Measurements from ENCODE around the gene VANGL1. TPM values are rescaled to one million over a fixed set of nuclear protein-coding genes. Genes with fewer than 3 reads are reported as not detected.
A peak's percentile ranks its signal among the peaks of the same experiment; 100 is the strongest.

The VANGL1 gene
- total RNA-seq, 1 experiment from 2014 or later: 23.1 TPM

- Histone ChIP-seq H3K79me2 (ENCODE audit: low read length) (peaks cover 58% of the 10 kb centered on the region), H3K27ac (ENCODE audit: low read length) (peak overlapping the region; percentile 94), H3K9me3 (ENCODE audit: low read length) (peaks cover 14% of the 10 kb centered on the region), H2AFZ (ENCODE audit: low read length) (no peak overlapping the region), H3K4me3 (ENCODE audit: low read length) (peak overlapping the region; percentile 28; the same call in 1 of the 2 replicates), H3K4me2 (ENCODE audit: low read length) (peak overlapping the region; percentile 82), H3F3A (ENCODE audit: low read length, unreplicated experiment) (peaks cover 26% of the 10 kb centered on the region), H3K27me3 (ENCODE audit: low read length) (no peaks in the 10 kb centered on the region), H3K9me2 (replicated peaks; ENCODE audit: low read length) (no peaks in the 10 kb centered on the region), H3K4me1 (ENCODE audit: insufficient read depth, low read length) (peaks cover 61% of the 10 kb centered on the region), H3K9ac (ENCODE audit: low read length) (peak overlapping the region; percentile 16; the same call in 1 of the 2 replicates), H4K20me1 (ENCODE audit: low read length) (no peaks in the 10 kb centered on the region), H3K36me3 (ENCODE audit: low read depth, low read length) (peaks cover 36% of the 10 kb centered on the region)
- ChIA-PET POLR2A (ENCODE audit: unreplicated experiment) (no interaction called here), CTCF (interaction anchor here (0.7 to 1.8 kb wide), 4 partner anchors 12 to 61 kb away, joined by 3 to 6 read pairs (median 4); no protein-coding TSS in a partner anchor)
- DNase-seq (peak; percentile 96), ATAC-seq (peak; percentile 52)
- BruUV-seq (replicated peaks): no TSS peak
- intact Hi-C loops (cut with micrococcal nuclease): no loop called here
- TF ChIP-seq CTCF (conservative IDR thresholded peaks at IDR 0.05; ENCODE audit: low read depth, low read length): no peak
- no peak for TF ChIP-seq EZH2 (IDR thresholded peaks at IDR 0.05; ENCODE audit: low read length, unreplicated experiment)
- no peak for TF ChIP-seq EZH2phosphoT487 (IDR thresholded peaks at IDR 0.05; ENCODE audit: borderline replicate concordance, low read length)
Observed at GRCh38 chr1:115669002-115669673, 27.4 kb downstream of the VANGL1 start.

GRCh38 chr1:115669886-115670285, 28.1 kb downstream of the VANGL1 start:
- peaks cover 66% of the 10 kb centered on the region for H3K79me2 ChIP-seq (ENCODE audit: low read length)
- no peak overlapping the region for H2AFZ ChIP-seq (ENCODE audit: low read length)
- no peaks in the 10 kb centered on the region for H4K20me1 ChIP-seq (ENCODE audit: low read length)
- ATAC-seq: no peak
- peak overlapping the region; percentile 94 for H3K27ac ChIP-seq (ENCODE audit: low read length)
- TF ChIP-seq EZH2phosphoT487 (IDR thresholded peaks at IDR 0.05; ENCODE audit: borderline replicate concordance, low read length): no peak
- TF ChIP-seq EZH2 (IDR thresholded peaks at IDR 0.05; ENCODE audit: low read length, unreplicated experiment): no peak
- no peak for TF ChIP-seq CTCF (conservative IDR thresholded peaks at IDR 0.05; ENCODE audit: low read depth, low read length)
- peaks cover 55% of the 10 kb centered on the region for H3K4me1 ChIP-seq (ENCODE audit: insufficient read depth, low read length)
- H3K9me3 ChIP-seq (ENCODE audit: low read length): peaks cover 14% of the 10 kb centered on the region
- ChIA-PET CTCF (interaction anchor here (0.7 to 2.3 kb wide), 3 partner anchors 11 to 37 kb away, joined by 3 to 15 read pairs (median 6); no protein-coding TSS in a partner anchor), POLR2A (ENCODE audit: unreplicated experiment) (no interaction called here)
- DNase-seq: no peak
- peak overlapping the region; percentile 69; the same call in 1 of the 2 replicates for H3K9ac ChIP-seq (ENCODE audit: low read length)
- H3K27me3 ChIP-seq (ENCODE audit: low read length): no peaks in the 10 kb centered on the region
- H3K4me3 ChIP-seq (ENCODE audit: low read length): no peak overlapping the region
- no TSS peak for BruUV-seq (replicated peaks)
- H3K4me2 ChIP-seq (ENCODE audit: low read length): peak overlapping the region; percentile 82
- no peaks in the 10 kb centered on the region for H3K9me2 ChIP-seq (replicated peaks; ENCODE audit: low read length)
- intact Hi-C loops (cut with micrococcal nuclease): loop anchor here (2.0 kb wide), 1 partner anchor 27 kb away; no protein-coding TSS in a partner anchor
- peaks cover 26% of the 10 kb centered on the region for H3F3A ChIP-seq (ENCODE audit: low read length, unreplicated experiment)
- peaks cover 31% of the 10 kb centered on the region for H3K36me3 ChIP-seq (ENCODE audit: low read depth, low read length)

Measured in PC-3 (cell line).